SK-N-SH (cell line): ENCODE measurements around the gene RBM10.

ENCODE experiments used
- TF ChIP-seq, protein P1 (sequence below): fragments of 200-600 bp; sonication (generic); IDR thresholded peaks from 2 replicates; pipeline ENCODE4 v1.6.1; 2017; ENCODE audit warnings: antibody characterized with exemption, mild to moderate bottlenecking, moderate library complexity
- TF ChIP-seq, protein P2 (sequence below): IDR thresholded peaks from 2 replicates; pipeline ENCODE4 v1.4.0; 2012; ENCODE audit warnings: low read depth
- TF ChIP-seq, protein P3 (sequence below): IDR thresholded peaks from 2 replicates; pipeline ENCODE4 v1.6.1; 2012; ENCODE audit warnings: mild to moderate bottlenecking, low read depth, low read length, moderate library complexity

DNA sequence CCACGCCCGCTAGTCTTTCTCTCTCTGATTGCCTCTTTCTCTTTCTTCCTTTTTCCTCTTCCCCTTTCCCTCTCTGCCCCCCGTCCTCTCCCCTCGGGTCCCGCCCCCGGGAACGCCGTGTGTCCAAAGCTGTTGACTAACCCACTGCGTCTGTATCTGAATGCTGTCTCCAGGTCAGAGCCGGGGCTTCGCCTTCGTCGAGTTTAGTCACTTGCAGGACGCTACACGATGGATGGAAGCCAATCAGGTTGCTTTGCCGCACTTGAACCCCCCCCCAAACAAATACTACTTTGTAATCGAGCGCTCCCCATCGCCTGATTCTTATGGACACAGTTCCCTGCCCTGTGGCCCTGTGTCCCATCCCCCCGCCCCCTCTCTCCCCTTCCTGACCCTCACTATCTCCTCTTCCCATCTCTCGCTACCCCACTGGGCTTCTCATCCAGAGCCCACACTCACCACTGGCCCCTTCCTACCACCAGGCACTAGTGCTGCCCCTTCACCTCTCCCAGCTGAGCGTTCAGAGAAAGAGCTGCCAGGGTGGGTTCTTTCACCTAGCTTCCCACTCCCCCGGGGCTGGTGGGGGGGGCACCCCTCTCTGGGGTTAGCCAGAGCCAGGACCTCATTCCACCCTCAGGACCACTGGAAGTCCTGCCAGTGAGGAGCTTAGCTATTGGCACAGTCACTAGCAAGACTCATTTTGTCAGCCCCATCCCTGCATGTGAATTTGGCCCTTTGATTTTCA, 30.0 kb downstream of the RBM10 start:
- TF ChIP-seq, protein P1, sequence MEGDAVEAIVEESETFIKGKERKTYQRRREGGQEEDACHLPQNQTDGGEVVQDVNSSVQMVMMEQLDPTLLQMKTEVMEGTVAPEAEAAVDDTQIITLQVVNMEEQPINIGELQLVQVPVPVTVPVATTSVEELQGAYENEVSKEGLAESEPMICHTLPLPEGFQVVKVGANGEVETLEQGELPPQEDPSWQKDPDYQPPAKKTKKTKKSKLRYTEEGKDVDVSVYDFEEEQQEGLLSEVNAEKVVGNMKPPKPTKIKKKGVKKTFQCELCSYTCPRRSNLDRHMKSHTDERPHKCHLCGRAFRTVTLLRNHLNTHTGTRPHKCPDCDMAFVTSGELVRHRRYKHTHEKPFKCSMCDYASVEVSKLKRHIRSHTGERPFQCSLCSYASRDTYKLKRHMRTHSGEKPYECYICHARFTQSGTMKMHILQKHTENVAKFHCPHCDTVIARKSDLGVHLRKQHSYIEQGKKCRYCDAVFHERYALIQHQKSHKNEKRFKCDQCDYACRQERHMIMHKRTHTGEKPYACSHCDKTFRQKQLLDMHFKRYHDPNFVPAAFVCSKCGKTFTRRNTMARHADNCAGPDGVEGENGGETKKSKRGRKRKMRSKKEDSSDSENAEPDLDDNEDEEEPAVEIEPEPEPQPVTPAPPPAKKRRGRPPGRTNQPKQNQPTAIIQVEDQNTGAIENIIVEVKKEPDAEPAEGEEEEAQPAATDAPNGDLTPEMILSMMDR: no peak
- TF ChIP-seq, protein P2, sequence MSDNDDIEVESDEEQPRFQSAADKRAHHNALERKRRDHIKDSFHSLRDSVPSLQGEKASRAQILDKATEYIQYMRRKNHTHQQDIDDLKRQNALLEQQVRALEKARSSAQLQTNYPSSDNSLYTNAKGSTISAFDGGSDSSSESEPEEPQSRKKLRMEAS: no peak
- TF ChIP-seq, protein P3, sequence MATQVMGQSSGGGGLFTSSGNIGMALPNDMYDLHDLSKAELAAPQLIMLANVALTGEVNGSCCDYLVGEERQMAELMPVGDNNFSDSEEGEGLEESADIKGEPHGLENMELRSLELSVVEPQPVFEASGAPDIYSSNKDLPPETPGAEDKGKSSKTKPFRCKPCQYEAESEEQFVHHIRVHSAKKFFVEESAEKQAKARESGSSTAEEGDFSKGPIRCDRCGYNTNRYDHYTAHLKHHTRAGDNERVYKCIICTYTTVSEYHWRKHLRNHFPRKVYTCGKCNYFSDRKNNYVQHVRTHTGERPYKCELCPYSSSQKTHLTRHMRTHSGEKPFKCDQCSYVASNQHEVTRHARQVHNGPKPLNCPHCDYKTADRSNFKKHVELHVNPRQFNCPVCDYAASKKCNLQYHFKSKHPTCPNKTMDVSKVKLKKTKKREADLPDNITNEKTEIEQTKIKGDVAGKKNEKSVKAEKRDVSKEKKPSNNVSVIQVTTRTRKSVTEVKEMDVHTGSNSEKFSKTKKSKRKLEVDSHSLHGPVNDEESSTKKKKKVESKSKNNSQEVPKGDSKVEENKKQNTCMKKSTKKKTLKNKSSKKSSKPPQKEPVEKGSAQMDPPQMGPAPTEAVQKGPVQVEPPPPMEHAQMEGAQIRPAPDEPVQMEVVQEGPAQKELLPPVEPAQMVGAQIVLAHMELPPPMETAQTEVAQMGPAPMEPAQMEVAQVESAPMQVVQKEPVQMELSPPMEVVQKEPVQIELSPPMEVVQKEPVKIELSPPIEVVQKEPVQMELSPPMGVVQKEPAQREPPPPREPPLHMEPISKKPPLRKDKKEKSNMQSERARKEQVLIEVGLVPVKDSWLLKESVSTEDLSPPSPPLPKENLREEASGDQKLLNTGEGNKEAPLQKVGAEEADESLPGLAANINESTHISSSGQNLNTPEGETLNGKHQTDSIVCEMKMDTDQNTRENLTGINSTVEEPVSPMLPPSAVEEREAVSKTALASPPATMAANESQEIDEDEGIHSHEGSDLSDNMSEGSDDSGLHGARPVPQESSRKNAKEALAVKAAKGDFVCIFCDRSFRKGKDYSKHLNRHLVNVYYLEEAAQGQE: no peak
